Sigmoid colon (tissue), 4 donors: ENCODE results near the gene LAIR1.

ENCODE experiments used
- EP300 ChIP-seq, 4 donors: sonication (generic); formaldehyde crosslinking; IDR thresholded peaks; one replicate each; pipeline ENCODE4 v1.6.1; 2017; ENCODE audit warnings: antibody characterized with exemption in 4 of 4
- POLR2AphosphoS5 ChIP-seq, 4 donors: sonication (generic); formaldehyde crosslinking; IDR thresholded peaks; one replicate each; pipeline ENCODE4 v1.6.1; 2017; ENCODE audit warnings: antibody characterized with exemption in 4 of 4
- TF ChIP-seq, protein P1 (sequence below), 4 experiments: fragments of 450-650 bp in 3 of 4; fragments of 200-600 bp in 1 of 4; IDR thresholded peaks; one replicate each; pipeline ENCODE4 v1.5.1; 2016 to 2019; ENCODE audit warnings: antibody characterized with exemption in 4 of 4, mild to moderate bottlenecking in 3 of 4, moderate library complexity in 2 of 4

DNA sequence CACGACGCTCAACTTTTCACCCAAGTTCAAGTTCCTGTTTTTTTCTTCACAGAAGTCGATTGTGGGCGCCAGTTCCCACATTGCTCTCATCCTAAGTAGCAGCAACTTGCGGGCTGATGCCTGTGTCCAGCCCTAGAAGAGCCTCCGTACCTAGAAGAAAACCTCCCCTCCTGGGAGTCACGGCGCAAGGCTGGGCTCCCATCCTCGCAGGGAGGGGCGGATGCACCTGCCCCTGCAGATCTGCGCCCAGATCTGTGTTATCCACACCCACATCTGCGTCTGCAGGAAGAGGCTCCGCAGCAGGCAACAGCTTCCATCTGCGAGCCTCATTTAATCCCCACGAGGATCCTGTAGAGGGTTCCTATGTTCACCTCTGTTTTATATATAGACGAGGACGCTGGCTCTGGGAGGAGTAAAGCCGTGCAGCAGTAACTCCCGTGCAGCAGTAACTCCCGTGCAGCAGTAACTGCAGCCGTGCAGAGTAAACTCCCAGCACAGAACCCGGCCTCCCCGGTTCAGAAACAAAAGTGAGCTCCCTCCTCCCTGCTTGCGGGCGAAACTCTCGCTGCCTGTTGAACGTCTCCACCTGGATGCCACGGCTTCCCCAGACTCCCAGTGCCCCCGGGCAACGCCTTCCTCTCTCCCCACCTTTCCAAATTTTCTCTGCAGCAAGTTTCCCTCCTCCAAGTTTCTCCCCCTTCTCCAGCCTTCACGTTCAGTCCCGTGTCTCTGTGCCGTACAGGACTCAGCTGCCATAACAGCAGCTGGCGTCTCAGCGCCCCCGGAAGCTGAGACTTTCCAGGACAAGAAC lies 23.5 kb upstream of the LAIR1 start:
- TF ChIP-seq, protein P1, sequence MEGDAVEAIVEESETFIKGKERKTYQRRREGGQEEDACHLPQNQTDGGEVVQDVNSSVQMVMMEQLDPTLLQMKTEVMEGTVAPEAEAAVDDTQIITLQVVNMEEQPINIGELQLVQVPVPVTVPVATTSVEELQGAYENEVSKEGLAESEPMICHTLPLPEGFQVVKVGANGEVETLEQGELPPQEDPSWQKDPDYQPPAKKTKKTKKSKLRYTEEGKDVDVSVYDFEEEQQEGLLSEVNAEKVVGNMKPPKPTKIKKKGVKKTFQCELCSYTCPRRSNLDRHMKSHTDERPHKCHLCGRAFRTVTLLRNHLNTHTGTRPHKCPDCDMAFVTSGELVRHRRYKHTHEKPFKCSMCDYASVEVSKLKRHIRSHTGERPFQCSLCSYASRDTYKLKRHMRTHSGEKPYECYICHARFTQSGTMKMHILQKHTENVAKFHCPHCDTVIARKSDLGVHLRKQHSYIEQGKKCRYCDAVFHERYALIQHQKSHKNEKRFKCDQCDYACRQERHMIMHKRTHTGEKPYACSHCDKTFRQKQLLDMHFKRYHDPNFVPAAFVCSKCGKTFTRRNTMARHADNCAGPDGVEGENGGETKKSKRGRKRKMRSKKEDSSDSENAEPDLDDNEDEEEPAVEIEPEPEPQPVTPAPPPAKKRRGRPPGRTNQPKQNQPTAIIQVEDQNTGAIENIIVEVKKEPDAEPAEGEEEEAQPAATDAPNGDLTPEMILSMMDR (IDR thresholded peaks at IDR 0.05), result no peak
- TF ChIP-seq POLR2AphosphoS5 (IDR thresholded peaks at IDR 0.05) (no peak), EP300 (IDR thresholded peaks at IDR 0.05) (no peak)
